Astrocyte of the cerebellum (primary cell): Measurements from ENCODE around the gene PPARD.
"Not testable (repeated sequence)": the region's sequence is repeated elsewhere in the genome, so short reads cannot be mapped to it uniquely, and the experiment has no call there.

Experiments
- DNase-seq: peaks from one replicate; pipeline ENCODE4 v3.0.0-alpha.2; 2011; ENCODE audit warnings: low read depth
- H3K4me3 ChIP-seq: 2 replicates; pipeline ENCODE4 v1.5.1; 2011; ENCODE audit warnings: mild to moderate bottlenecking, low read depth, low read length, moderate library complexity
- CTCF ChIP-seq: IDR thresholded peaks from 2 replicates; pipeline ENCODE4 v1.5.1; 2012; ENCODE audit warnings: low read length, low read depth, moderate library complexity, mild to moderate bottlenecking; ENCODE audit errors: missing control alignments
- in situ Hi-C: cut with HindIII; loops from 2 replicates; pipeline ENCODE4 v1.10.0; 2017; ENCODE audit warnings: low sequenced_read_pairs

The PPARD gene

GRCh38 chr6:35305117-35305516 is 37.2 kb upstream of the PPARD start:
- no peak for DNase-seq
- no peak for TF ChIP-seq CTCF
- in situ Hi-C loops: no loop called here
- H3K4me3 ChIP-seq: no peak overlapping the region

GRCh38 chr6:35307138-35307537 is 35.2 kb upstream of the PPARD start:
- H3K4me3 ChIP-seq, DNase-seq, in situ Hi-C loops: not testable (repeated sequence)

GRCh38 chr6:35308543-35308942 is 33.8 kb upstream of the PPARD start:
- DNase-seq, H3K4me3 ChIP-seq, in situ Hi-C loops: not testable (repeated sequence)

GRCh38 chr6:35309611-35310264 is 32.6 kb upstream of the PPARD start:
- H3K4me3 ChIP-seq: no peak overlapping the region
- no peak for DNase-seq
- in situ Hi-C loops: no loop called here
- no peak for TF ChIP-seq CTCF

- DNase-seq: no peak
- TF ChIP-seq CTCF: no peak
- in situ Hi-C loops: no loop called here
- H3K4me3 ChIP-seq: no peak overlapping the region
These were observed 32.0 kb upstream of the PPARD start for GRCh38 chr6:35310265-35310831.

GRCh38 chr6:35311390-35312075 is 30.8 kb upstream of the PPARD start:
- no peak for TF ChIP-seq CTCF
- H3K4me3 ChIP-seq: no peak overlapping the region
- no peak for DNase-seq
- in situ Hi-C loops: no loop called here

GRCh38 chr6:35312076-35312800 is 30.1 kb upstream of the PPARD start:
- in situ Hi-C loops: no loop called here
- DNase-seq: no peak
- no peak overlapping the region for H3K4me3 ChIP-seq
- TF ChIP-seq CTCF: no peak
